Left kidney (tissue), 2 donors: ENCODE measurements around the gene ERBB4. TPM values are rescaled to one million over a fixed set of nuclear protein-coding genes. Genes with fewer than 3 reads are reported as not detected.

Source experiments
- DNase-seq: peaks from one replicate; pipeline ENCODE4 v3.0.0-alpha.2; 2013
- polyA plus RNA-seq: library from polyadenylated mRNA; unstranded; fragments of 120-200 nt; gene quantifications from one replicate; pipeline ENCODE4 v1.2.1, GENCODE V29; 2013; ENCODE audit not compliant: insufficient read length

Gene ERBB4
- polyA plus RNA-seq, 1 donor: 58.8 TPM

- no peak for DNase-seq
Measured at GRCh38 chr2:211829725-211830124, 708.9 kb downstream of the ERBB4 start.

GRCh38 chr2:211823886-211824479 lies 714.6 kb downstream of the ERBB4 start:
- peak; percentile 4 for DNase-seq

GRCh38 chr2:211822686-211823335 lies 715.8 kb downstream of the ERBB4 start:
- no peak for DNase-seq

- no peak for DNase-seq
Measured at GRCh38 chr2:211816754-211817153, 721.8 kb downstream of the ERBB4 start.

- DNase-seq: no peak
Measured at GRCh38 chr2:211812587-211812986, 726.0 kb downstream of the ERBB4 start.

- no peak for DNase-seq
Measured at GRCh38 chr2:211802666-211803065, 735.9 kb downstream of the ERBB4 start.

- DNase-seq: no peak
Measured at GRCh38 chr2:211800001-211800400, 738.6 kb downstream of the ERBB4 start.

- no peak for DNase-seq
Measured at GRCh38 chr2:211798868-211799267, 739.7 kb downstream of the ERBB4 start.

GRCh38 chr2:211793690-211794089 lies 744.9 kb downstream of the ERBB4 start:
- no peak for DNase-seq

GRCh38 chr2:211789982-211790381 lies 748.6 kb downstream of the ERBB4 start:
- DNase-seq: no peak

GRCh38 chr2:211766689-211767088 lies 771.9 kb downstream of the ERBB4 start:
- peak; percentile 37 for DNase-seq

- no peak for DNase-seq
Measured at GRCh38 chr2:211762479-211762878, 776.1 kb downstream of the ERBB4 start.

- no peak for DNase-seq
Measured at GRCh38 chr2:211760103-211760502, 778.5 kb downstream of the ERBB4 start.

GRCh38 chr2:211756266-211756665 lies 782.3 kb downstream of the ERBB4 start:
- no peak for DNase-seq

GRCh38 chr2:211755187-211755586 lies 783.4 kb downstream of the ERBB4 start:
- DNase-seq: no peak

- no peak for DNase-seq
Measured at GRCh38 chr2:211751848-211752247, 786.8 kb downstream of the ERBB4 start.

- DNase-seq: no peak
Measured at GRCh38 chr2:211748339-211748738, 790.3 kb downstream of the ERBB4 start.

GRCh38 chr2:211745295-211746097 lies 793.1 kb downstream of the ERBB4 start:
- peak; percentile 53 for DNase-seq

GRCh38 chr2:211744379-211744778 lies 794.2 kb downstream of the ERBB4 start:
- DNase-seq: no peak

- no peak for DNase-seq
Measured at GRCh38 chr2:211741966-211742365, 796.6 kb downstream of the ERBB4 start.

GRCh38 chr2:211737282-211737681 lies 801.3 kb downstream of the ERBB4 start:
- DNase-seq: no peak

GRCh38 chr2:211730215-211730614 lies 808.4 kb downstream of the ERBB4 start:
- DNase-seq: no peak

GRCh38 chr2:211729433-211729832 lies 809.2 kb downstream of the ERBB4 start:
- no peak for DNase-seq
